Prostate gland (tissue), 2 donors: ENCODE data around the gene PTGR2.

Experiments
- POLR2A ChIP-seq: fragments of 450-650 bp; IDR thresholded peaks from one replicate; pipeline ENCODE4 v1.6.1; 2016; ENCODE audit warnings: antibody characterized with exemption, mild to moderate bottlenecking
- TF ChIP-seq, protein P1 (sequence below), 4 experiments: fragments of 200-600 bp in 2 of 4; fragments of 450-650 bp in 2 of 4; sonication (generic) in 2 of 4; IDR thresholded peaks; 1 replicate in 3 of 4; 2 replicates in 1 of 4; pipeline ENCODE4 v1.5.1; 2016 to 2019; ENCODE audit warnings: antibody characterized with exemption in 4 of 4, mild to moderate bottlenecking in 2 of 4, moderate library complexity in 2 of 4

DNA sequence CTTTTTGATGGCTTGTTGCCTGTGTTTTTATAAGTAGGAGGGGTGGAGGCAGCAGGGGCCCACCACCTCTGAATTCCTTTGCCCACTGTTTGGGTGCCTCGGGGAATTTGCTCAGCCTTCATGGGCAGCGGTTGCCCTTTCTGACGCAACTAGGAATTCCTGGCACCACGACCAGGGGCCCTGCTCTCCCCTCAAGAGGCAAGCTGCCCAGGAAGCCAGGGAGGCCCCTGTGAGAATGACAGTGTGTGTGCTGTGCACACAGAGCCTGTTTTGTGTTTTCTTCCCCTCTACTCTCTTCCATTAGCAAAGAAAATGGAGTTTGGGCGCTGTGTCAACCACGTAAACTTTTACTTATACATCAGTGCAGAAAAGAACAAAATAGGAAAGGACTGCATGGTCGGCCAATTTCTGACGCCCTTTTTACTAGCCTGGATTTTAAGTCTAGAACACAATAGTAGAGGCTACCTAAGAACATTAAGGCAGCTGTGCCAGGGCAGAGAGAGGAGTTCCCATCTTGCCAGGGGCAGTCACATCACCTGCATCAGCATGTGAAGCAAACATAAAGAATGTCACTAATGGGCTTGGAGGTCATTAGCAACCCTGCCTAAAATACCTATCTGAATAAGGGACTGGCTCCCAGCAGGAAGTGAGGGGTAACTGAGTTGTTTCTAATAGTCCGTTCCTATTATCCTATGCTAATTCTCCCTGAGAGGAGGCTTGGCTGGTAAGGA, 17.9 kb upstream of the PTGR2 start:
- TF ChIP-seq, protein P1, sequence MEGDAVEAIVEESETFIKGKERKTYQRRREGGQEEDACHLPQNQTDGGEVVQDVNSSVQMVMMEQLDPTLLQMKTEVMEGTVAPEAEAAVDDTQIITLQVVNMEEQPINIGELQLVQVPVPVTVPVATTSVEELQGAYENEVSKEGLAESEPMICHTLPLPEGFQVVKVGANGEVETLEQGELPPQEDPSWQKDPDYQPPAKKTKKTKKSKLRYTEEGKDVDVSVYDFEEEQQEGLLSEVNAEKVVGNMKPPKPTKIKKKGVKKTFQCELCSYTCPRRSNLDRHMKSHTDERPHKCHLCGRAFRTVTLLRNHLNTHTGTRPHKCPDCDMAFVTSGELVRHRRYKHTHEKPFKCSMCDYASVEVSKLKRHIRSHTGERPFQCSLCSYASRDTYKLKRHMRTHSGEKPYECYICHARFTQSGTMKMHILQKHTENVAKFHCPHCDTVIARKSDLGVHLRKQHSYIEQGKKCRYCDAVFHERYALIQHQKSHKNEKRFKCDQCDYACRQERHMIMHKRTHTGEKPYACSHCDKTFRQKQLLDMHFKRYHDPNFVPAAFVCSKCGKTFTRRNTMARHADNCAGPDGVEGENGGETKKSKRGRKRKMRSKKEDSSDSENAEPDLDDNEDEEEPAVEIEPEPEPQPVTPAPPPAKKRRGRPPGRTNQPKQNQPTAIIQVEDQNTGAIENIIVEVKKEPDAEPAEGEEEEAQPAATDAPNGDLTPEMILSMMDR (IDR thresholded peaks at IDR 0.05), result no peak
- no peak for TF ChIP-seq POLR2A
